ENCODE measurements around the gene CD33.

Gene CD33

GRCh38 chr19:51274049-51274770 is 49.3 kb downstream of the CD33 start:
- H3K9me3 ChIP-seq (ENCODE audit: control insufficient read depth in 5 of 5, low read length in 5 of 5): no peaks in the 10 kb centered on the region
- H3K27me3 ChIP-seq (ENCODE audit: control insufficient read depth in 5 of 5, insufficient read depth in 4 of 5, low read length in 5 of 5): peaks cover 4 to 10% (median 5%) of the 10 kb centered on the region in 5 donors
- H3K4me3 ChIP-seq (ENCODE audit: low read depth in 1 of 5, low read length in 5 of 5): no peak overlapping the region
- no peak overlapping the region for H3K27ac ChIP-seq (ENCODE audit: low read depth, low read length)
- H3K9ac ChIP-seq (ENCODE audit: low read length in 5 of 5): no peak overlapping the region
- H3K36me3 ChIP-seq (ENCODE audit: control insufficient read depth in 5 of 5, insufficient read depth in 5 of 5, low read length in 5 of 5): no peaks in the 10 kb centered on the region
- peaks cover 0 to 3% (median 0%) of the 10 kb centered on the region in 5 donors for H3K4me1 ChIP-seq (ENCODE audit: control insufficient read depth in 5 of 5, insufficient read depth in 5 of 5, low read length in 5 of 5)

DNA sequence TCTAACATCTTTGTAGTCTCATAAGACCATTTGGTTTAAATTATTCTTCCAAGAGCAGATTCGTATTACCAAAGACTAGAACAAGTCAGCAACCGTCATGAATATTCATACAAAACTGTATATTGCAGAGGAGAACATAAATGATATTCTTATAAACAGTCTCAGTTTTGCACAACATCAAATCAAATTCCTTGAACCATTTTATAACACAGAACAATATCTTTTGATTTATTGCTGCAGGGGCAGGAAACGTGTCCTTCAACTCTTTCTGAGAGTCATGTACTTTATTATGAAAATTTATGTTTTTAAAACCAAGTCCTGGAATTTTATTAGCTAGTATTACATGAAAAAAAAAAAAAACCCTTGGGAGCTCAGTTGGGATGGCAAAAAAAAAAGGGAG is 52.2 kb downstream of the CD33 start:
- Histone ChIP-seq H3K27me3 (ENCODE audit: control insufficient read depth in 5 of 5, insufficient read depth in 4 of 5, low read length in 5 of 5) (peaks cover 0 to 9% (median 0%) of the 10 kb centered on the region in 5 donors), H3K4me3 (ENCODE audit: low read depth in 1 of 5, low read length in 5 of 5) (no peak overlapping the region), H3K9me3 (ENCODE audit: control insufficient read depth in 5 of 5, low read length in 5 of 5) (peaks cover 0 to 5% (median 0%) of the 10 kb centered on the region in 5 donors), H3K4me1 (ENCODE audit: control insufficient read depth in 5 of 5, insufficient read depth in 5 of 5, low read length in 5 of 5) (peaks cover 0 to 2% (median 0%) of the 10 kb centered on the region in 5 donors), H3K9ac (ENCODE audit: low read length in 5 of 5) (no peak overlapping the region), H3K36me3 (ENCODE audit: control insufficient read depth in 5 of 5, insufficient read depth in 5 of 5, low read length in 5 of 5) (no peaks in the 10 kb centered on the region), H3K27ac (ENCODE audit: low read depth, low read length) (no peak overlapping the region)

GRCh38 chr19:51282335-51282734 is 57.5 kb downstream of the CD33 start:
- Histone ChIP-seq H3K36me3 (ENCODE audit: control insufficient read depth in 5 of 5, insufficient read depth in 5 of 5, low read length in 5 of 5) (no peaks in the 10 kb centered on the region), H3K4me1 (ENCODE audit: control insufficient read depth in 5 of 5, insufficient read depth in 5 of 5, low read length in 5 of 5) (no peaks in the 10 kb centered on the region), H3K27ac (ENCODE audit: low read depth, low read length) (no peak overlapping the region), H3K27me3 (ENCODE audit: control insufficient read depth in 5 of 5, insufficient read depth in 4 of 5, low read length in 5 of 5) (peaks cover 0 to 9% (median 5%) of the 10 kb centered on the region in 5 donors), H3K9ac (ENCODE audit: low read length in 5 of 5) (no peak overlapping the region), H3K4me3 (ENCODE audit: low read depth in 1 of 5, low read length in 5 of 5) (no peak overlapping the region), H3K9me3 (ENCODE audit: control insufficient read depth in 5 of 5, low read length in 5 of 5) (peaks cover 0 to 13% (median 7%) of the 10 kb centered on the region in 5 donors)

DNA sequence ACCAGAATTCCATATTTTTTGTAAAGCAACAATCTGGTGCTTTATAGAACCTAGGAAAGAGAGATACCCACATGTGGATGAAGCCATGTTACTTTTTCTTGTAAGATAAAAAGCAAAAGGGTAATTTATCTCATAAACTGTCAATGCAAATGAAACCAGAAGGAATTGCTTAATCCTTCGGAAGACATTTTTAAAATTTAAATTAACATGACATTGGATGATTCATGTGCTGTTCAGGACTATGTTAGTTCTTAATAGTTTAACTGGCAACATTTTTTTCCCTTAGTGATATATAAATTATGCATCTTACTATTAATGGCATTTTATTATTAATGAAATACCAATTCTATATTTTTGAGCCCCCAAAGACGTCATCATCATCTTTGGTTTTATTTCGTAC is 60.8 kb downstream of the CD33 start:
- Histone ChIP-seq H3K36me3 (ENCODE audit: control insufficient read depth in 5 of 5, insufficient read depth in 5 of 5, low read length in 5 of 5) (no peaks in the 10 kb centered on the region), H3K27me3 (ENCODE audit: control insufficient read depth in 5 of 5, insufficient read depth in 4 of 5, low read length in 5 of 5) (peaks cover 0 to 5% (median 0%) of the 10 kb centered on the region in 5 donors)

More for the DNA sequence above, 60.8 kb downstream of the CD33 start:
- H3K9me3 ChIP-seq (ENCODE audit: control insufficient read depth in 5 of 5, low read length in 5 of 5): peaks cover 0 to 10% (median 7%) of the 10 kb centered on the region in 5 donors
- no peak overlapping the region for H3K9ac ChIP-seq (ENCODE audit: low read length in 5 of 5)
- H3K4me1 ChIP-seq (ENCODE audit: control insufficient read depth in 5 of 5, insufficient read depth in 5 of 5, low read length in 5 of 5): no peaks in the 10 kb centered on the region
- H3K27ac ChIP-seq (ENCODE audit: low read depth, low read length): no peak overlapping the region
- no peak overlapping the region for H3K4me3 ChIP-seq (ENCODE audit: low read depth in 1 of 5, low read length in 5 of 5)

All from subcutaneous abdominal adipose tissue (tissue), 5 donors.